ENCODE measurements around the gene UBQLNL.

DNA sequence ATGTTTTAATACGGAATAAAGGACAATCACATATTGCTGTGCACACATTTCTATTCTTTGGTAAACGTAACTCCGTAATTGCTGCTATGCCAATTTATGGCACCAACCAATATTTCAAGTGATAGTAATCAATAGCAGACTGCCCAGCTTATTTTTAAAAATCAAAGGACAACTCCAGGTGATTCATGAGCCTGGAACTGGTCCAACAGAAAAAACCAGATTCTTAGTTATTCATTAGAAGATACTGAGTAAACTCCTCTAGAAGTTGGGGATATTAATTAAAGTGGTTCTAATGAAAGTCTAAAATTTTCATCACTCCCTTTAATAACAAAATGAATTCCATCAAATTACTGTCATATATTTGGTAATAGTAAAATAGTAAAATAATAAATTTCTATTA lies 41.3 kb upstream of the UBQLNL start:
- TF ChIP-seq RFX5 (IDR thresholded peaks at IDR 0.05; ENCODE audit: low read depth, low read length) (no peak), MAZ (IDR thresholded peaks at IDR 0.05; ENCODE audit: borderline replicate concordance, low read depth, low read length) (no peak), POLR2A (IDR thresholded peaks at IDR 0.05; ENCODE audit: low read depth, low read length) (no peak), RAD21 (IDR thresholded peaks at IDR 0.05; ENCODE audit: low read length) (no peak), SMC3 (IDR thresholded peaks at IDR 0.05; ENCODE audit: low read depth, low read length) (no peak), RCOR1 (IDR thresholded peaks at IDR 0.05; ENCODE audit: insufficient replicate concordance, low read length) (no peak)
- TF ChIP-seq, protein P1, sequence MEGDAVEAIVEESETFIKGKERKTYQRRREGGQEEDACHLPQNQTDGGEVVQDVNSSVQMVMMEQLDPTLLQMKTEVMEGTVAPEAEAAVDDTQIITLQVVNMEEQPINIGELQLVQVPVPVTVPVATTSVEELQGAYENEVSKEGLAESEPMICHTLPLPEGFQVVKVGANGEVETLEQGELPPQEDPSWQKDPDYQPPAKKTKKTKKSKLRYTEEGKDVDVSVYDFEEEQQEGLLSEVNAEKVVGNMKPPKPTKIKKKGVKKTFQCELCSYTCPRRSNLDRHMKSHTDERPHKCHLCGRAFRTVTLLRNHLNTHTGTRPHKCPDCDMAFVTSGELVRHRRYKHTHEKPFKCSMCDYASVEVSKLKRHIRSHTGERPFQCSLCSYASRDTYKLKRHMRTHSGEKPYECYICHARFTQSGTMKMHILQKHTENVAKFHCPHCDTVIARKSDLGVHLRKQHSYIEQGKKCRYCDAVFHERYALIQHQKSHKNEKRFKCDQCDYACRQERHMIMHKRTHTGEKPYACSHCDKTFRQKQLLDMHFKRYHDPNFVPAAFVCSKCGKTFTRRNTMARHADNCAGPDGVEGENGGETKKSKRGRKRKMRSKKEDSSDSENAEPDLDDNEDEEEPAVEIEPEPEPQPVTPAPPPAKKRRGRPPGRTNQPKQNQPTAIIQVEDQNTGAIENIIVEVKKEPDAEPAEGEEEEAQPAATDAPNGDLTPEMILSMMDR (conservative IDR thresholded peaks at IDR 0.05; ENCODE audit: low read depth, low read length): no peak

All from IMR-90 (cell line).